Measurements from ENCODE around the gene DEPDC5.

DEPDC5 gene

DNA sequence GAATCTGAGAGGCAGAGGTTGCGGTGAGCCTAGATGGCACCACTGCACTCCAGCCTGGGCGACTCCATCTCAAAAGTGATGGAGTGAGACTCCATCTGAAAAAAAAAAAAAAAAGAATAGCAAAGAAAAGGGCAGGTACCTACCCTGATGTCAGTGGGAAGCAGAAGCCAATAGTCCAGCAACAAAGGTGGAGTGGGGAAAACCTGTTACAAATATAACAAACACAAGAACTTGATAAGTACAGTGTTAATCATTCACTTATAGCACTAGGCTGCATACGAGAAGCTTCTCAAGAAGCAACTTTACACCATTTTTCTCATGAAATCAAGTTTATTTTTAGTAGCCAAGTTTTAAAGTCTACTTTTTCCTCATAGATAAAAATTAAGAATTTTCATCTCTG lies 128.0 kb downstream of the DEPDC5 start:
- ATAC-seq (replicated peaks): no peak
- H3K36me3 Mint-ChIP-seq (ENCODE audit: insufficient read depth): peaks cover 31% of the 10 kb centered on the region
- no peaks in the 10 kb centered on the region for H3K9me3 Mint-ChIP-seq
- H3K27me3 Mint-ChIP-seq: no peaks in the 10 kb centered on the region
- H3K27ac Mint-ChIP-seq: no peak overlapping the region
- DNase-seq: no peak
- no peaks in the 10 kb centered on the region for H3K4me1 Mint-ChIP-seq (ENCODE audit: low read depth in 2 of 2)
- no peak overlapping the region for H3K4me3 Mint-ChIP-seq

DNA sequence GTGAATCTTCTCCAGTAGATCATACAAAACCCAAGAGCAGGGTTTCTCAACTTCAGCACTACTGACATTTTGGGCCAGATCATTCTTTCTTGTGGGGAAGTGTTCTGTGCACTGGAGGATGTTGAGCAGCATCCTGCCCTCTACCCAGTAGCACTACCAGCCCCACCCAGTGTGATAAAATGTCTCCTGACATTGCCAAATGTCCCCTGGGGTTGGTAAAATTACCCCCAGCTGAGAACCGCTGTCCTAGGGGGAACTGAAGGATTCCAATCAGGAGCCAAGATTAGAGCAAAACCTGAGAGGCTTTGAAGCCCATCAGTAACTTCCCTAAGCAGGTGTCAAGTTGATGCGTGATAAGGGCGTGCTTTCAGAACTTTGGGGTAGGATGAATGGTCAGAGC lies 129.2 kb downstream of the DEPDC5 start:
- no peaks in the 10 kb centered on the region for H3K4me1 Mint-ChIP-seq (ENCODE audit: low read depth in 2 of 2)
- peaks cover 27% of the 10 kb centered on the region for H3K36me3 Mint-ChIP-seq (ENCODE audit: insufficient read depth)
- DNase-seq: no peak
- H3K9me3 Mint-ChIP-seq: no peaks in the 10 kb centered on the region
- H3K4me3 Mint-ChIP-seq: no peak overlapping the region
- no peak for ATAC-seq (replicated peaks)
- no peaks in the 10 kb centered on the region for H3K27me3 Mint-ChIP-seq
- H3K27ac Mint-ChIP-seq: no peak overlapping the region

DNA sequence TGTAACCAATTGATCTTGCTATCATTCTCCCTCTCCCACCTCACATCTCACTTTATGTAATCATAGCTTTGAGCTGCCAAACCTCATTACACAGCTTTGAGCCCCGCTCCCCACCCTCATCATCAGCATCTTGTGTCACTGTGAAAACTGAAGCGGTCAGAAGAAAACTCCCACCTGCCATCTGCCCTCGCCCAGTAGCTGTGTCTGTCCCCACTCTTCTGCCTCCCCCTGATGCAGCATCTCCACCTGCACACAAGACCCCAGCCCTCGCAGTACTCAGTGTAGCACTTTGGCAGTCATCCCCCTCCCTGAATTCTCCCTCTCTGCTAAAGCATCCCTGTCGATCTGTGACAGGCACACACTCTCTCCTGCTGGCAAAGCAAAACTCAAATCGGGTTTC lies 130.2 kb downstream of the DEPDC5 start:
- Mint-ChIP-seq H3K4me1 (ENCODE audit: low read depth in 2 of 2) (no peaks in the 10 kb centered on the region), H3K4me3 (no peak overlapping the region), H3K36me3 (ENCODE audit: insufficient read depth) (peaks cover 37% of the 10 kb centered on the region), H3K27me3 (no peaks in the 10 kb centered on the region), H3K9me3 (no peaks in the 10 kb centered on the region), H3K27ac (peak overlapping the region in 1 of 2 donors; percentile 78)
- ATAC-seq (replicated peaks): no peak
- no peak for DNase-seq

DNA sequence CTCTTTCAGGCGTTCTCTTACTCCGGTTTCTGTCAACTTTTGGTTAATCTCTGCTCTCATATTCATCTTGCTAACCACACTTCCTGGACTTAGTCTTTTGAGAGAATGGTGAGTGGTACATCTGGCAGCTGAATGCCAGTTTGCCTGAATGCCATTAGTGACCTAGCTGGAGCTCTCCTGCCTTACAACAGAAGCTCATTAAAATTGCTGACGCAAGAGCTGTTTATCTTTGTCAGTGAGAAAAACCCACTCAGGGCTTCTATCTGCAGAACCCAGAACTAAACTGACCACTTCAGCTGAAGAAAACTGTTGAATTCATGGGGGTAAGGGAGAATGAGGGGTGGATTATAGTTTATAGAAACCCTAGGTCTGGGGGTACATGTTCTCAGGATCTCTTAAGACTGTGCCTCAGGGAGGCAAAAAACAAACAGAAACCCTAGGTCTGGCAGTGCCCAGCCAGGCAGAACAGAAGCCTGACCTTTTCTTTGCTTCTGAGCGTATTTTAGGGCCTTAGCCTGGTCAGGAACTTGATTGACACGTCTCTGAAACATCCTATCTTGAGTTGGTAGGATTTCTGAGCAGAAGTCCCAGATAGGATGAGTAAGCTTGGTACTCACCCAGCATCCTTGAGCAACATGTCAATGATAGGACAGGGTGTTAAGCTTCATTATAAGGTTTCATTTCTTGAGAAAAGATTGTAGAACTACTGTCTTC lies 137.7 kb downstream of the DEPDC5 start:
- Mint-ChIP-seq H3K27ac (peak overlapping the region in 1 of 2 donors; percentile 46), H3K4me1 (ENCODE audit: low read depth in 2 of 2) (no peaks in the 10 kb centered on the region), H3K4me3 (no peak overlapping the region), H3K9me3 (no peaks in the 10 kb centered on the region), H3K27me3 (no peaks in the 10 kb centered on the region), H3K36me3 (ENCODE audit: insufficient read depth) (peaks cover 39% of the 10 kb centered on the region)
- DNase-seq: no peak
- no peak for ATAC-seq (replicated peaks)

DNA sequence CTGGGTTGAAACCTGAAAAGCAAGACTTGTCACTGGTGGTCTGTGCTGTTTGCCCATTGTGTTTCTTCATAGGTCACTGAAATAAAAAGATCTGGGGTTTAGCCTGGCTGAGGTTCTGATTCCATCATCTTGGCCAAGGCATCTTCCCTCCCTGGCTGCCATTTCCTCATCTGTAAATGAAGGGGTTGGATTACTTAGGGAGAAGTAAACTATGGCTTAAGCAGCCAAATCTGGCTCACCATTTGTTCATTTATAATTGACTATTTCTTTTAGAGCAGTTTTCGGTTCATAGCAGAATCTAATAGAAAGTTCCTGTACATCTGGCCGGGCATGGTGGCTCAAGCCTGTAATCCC lies 138.2 kb downstream of the DEPDC5 start:
- ATAC-seq (replicated peaks) (no peak), DNase-seq (no peak)
- Mint-ChIP-seq H3K27ac (peak overlapping the region in 1 of 2 donors; percentile 46), H3K27me3 (no peaks in the 10 kb centered on the region), H3K36me3 (ENCODE audit: insufficient read depth) (peaks cover 36% of the 10 kb centered on the region), H3K4me3 (no peak overlapping the region), H3K9me3 (no peaks in the 10 kb centered on the region), H3K4me1 (ENCODE audit: low read depth in 2 of 2) (no peaks in the 10 kb centered on the region)

DNA sequence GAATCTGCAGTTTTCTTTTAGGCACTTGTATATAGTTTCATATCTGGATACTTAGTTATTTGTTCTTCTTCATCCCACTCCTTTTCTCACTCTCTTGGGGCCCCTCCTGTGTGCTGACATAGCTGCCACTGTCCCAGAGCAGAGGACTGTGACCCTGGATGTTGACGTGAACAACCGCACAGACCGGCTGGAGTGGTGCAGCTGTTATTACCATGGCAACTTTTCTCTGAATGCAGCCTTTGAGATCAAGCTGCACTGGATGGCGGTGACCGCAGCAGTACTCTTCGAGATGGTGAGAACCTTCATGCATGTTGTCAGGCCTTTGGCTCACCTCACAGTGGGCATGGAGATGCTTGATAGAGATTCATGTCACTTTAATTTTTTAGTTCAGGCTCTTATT lies 139.6 kb downstream of the DEPDC5 start:
- H3K27ac Mint-ChIP-seq: no peak overlapping the region
- no peaks in the 10 kb centered on the region for H3K9me3 Mint-ChIP-seq
- no peak for ATAC-seq (replicated peaks)
- H3K4me1 Mint-ChIP-seq (ENCODE audit: low read depth in 2 of 2): no peaks in the 10 kb centered on the region
- H3K27me3 Mint-ChIP-seq: no peaks in the 10 kb centered on the region
- H3K36me3 Mint-ChIP-seq (ENCODE audit: insufficient read depth): peaks cover 33% of the 10 kb centered on the region
- DNase-seq: no peak
- H3K4me3 Mint-ChIP-seq: no peak overlapping the region

DNA sequence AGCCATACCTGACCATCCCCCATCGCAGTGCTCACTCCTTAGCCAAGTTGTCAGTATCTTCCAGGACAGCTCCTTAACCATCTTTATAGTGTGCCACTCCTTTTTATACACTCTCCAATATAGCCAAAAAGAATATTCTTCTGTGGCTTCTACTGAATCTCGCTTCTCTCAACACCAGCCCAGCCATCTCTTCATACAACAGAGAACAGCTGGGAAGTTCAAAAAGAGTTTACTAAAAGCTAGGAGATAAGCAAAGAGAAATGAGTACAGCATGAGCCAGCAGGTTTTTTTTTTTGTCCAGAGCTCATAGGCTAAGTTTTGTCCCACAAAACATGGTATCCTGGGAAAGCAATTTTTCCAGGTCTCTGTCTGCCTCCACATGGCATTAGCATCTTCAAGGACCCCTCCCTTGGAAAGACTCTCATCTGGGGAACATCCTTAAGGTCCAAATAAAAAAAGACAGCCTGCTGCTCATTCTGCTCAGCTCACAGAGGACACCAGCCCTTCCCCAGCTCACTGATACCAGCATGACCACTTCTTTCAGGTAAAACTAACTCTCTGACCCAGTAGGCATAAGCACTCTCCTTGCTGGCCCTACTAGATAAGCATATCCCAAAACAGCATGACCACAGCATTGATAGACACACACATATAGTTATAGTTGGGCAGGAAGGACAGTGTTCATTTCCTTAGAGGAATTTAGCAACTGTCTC lies 141.7 kb downstream of the DEPDC5 start:
- Mint-ChIP-seq H3K36me3 (ENCODE audit: insufficient read depth) (peaks cover 27% of the 10 kb centered on the region), H3K4me1 (ENCODE audit: low read depth in 2 of 2) (no peaks in the 10 kb centered on the region), H3K27ac (peak overlapping the region in 1 of 2 donors; percentile 35), H3K4me3 (no peak overlapping the region), H3K9me3 (no peaks in the 10 kb centered on the region), H3K27me3 (no peaks in the 10 kb centered on the region)
- ATAC-seq (replicated peaks) (no peak), DNase-seq (no peak)

DNA sequence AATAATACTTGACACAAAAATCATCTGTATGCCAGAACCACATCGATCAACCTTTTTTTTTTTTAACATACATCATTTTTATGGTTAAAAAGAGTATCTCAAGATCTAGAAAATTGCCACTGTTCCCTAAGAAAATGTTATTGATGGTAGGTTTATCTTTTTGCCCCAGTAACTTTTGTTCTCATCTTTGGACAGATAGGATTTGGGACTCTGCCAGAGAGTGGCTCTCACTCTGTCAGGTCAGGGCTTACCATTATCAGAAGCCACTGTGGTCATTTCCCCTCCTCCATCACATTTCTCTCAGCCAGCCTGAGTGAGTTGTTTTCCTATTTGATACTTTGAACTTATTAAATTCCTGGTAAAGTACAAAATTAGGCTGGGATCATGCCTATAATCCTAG lies 142.7 kb downstream of the DEPDC5 start:
- Mint-ChIP-seq H3K27me3 (no peaks in the 10 kb centered on the region), H3K4me3 (no peak overlapping the region), H3K4me1 (ENCODE audit: low read depth in 2 of 2) (no peaks in the 10 kb centered on the region), H3K27ac (no peak overlapping the region), H3K9me3 (no peaks in the 10 kb centered on the region), H3K36me3 (ENCODE audit: insufficient read depth) (peaks cover 24% of the 10 kb centered on the region)
- DNase-seq (no peak), ATAC-seq (replicated peaks) (no peak)

DNA sequence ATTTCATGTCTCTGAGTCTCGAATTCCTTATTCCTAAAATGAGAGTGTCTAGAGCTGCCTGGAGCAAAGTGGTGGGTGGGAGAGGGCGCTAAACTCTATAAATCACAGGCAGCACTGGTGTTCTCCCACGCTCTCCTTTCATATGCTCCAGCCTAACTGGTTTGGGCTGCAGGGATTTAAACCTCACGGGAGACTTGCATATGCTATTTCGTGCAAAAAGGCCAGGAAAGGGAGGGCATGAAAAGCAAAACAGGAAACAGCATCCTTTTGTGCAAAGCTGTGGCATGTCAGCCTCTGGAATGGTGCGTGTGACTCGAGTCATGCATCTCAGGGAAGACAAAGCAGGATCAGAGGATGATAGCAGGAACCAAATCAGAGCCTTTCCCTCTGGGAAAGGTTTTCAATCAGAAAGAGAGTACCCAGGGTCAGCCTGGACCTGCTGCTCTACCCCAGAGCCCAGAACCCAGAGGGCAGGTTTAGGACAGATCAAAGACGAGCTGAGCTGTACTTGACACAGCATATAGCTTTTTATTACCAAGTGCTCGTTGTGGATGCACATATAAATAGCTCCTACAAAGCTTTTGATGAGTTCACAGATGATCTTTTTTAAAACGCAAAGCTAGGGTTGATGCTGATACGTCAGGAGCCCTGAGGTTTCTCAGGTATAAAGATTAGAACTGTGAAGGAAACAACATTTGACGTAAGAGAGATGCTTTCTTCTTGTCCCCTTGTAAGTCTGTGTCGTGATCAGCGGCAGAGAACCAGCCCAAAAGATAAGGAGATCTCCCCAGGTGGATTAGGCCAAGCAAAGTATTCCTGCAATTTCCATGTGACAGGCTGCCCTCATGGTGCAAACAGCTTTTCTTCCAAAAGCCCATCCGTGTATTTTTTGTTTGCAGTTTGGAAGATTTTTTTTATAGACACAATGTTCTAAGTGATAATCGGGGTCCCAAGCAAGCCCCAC lies 144.3 kb downstream of the DEPDC5 start:
- Mint-ChIP-seq H3K27ac (no peak overlapping the region), H3K36me3 (ENCODE audit: insufficient read depth) (peaks cover 24% of the 10 kb centered on the region), H3K4me3 (no peak overlapping the region), H3K4me1 (ENCODE audit: low read depth in 2 of 2) (no peaks in the 10 kb centered on the region), H3K9me3 (no peaks in the 10 kb centered on the region), H3K27me3 (no peaks in the 10 kb centered on the region)
- ATAC-seq (replicated peaks): no peak
- no peak for DNase-seq

DNA sequence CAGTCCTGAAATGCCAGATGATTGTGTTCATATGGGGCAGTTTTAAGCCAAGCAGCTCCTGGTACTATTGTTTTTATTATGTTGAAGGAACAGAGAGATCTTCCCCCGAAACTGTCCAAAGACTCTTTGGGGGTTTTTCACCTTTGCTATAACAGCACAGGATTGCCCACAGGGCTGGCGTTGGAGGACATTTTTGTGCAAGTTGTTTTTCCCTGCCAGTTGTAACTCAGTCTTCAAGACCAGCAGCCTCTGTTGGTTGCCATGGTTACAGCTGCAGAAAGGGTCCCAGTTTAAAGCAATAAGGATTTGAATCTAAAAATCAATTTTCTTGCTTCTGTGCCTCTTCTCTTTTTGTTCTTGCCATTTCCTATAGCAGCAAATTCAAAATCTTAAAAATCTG lies 145.1 kb downstream of the DEPDC5 start:
- Mint-ChIP-seq H3K4me3 (no peak overlapping the region), H3K9me3 (no peaks in the 10 kb centered on the region), H3K36me3 (ENCODE audit: insufficient read depth) (peaks cover 20% of the 10 kb centered on the region), H3K27ac (no peak overlapping the region), H3K4me1 (ENCODE audit: low read depth in 2 of 2) (no peaks in the 10 kb centered on the region), H3K27me3 (no peaks in the 10 kb centered on the region)
- no peak for ATAC-seq (replicated peaks)
- DNase-seq: no peak

DNA sequence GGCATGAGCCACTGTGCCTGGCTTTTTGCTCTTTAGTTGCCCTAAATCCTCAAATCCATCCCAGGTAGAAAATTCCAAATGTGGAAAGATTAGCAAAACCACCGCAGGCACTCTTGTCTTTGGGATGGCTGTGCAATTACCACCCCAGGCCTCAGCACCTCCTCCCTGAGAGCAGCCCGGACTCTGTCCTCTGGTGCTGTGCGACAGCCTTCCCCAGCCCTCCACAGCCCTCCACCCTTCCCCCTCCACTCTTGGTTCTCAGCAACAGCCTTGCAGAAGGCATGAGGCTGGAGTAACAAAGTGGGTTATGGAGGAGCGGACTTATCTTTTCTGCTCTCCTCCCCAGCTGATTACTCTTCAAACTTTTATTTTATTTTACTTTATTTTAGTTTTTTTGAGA lies 145.8 kb downstream of the DEPDC5 start:
- peaks cover 21% of the 10 kb centered on the region for H3K36me3 Mint-ChIP-seq (ENCODE audit: insufficient read depth)
- no peaks in the 10 kb centered on the region for H3K4me1 Mint-ChIP-seq (ENCODE audit: low read depth in 2 of 2)
- H3K4me3 Mint-ChIP-seq: no peak overlapping the region
- no peak overlapping the region for H3K27ac Mint-ChIP-seq
- H3K9me3 Mint-ChIP-seq: no peaks in the 10 kb centered on the region
- DNase-seq: no peak
- H3K27me3 Mint-ChIP-seq: no peaks in the 10 kb centered on the region
- ATAC-seq (replicated peaks): no peak

DNA sequence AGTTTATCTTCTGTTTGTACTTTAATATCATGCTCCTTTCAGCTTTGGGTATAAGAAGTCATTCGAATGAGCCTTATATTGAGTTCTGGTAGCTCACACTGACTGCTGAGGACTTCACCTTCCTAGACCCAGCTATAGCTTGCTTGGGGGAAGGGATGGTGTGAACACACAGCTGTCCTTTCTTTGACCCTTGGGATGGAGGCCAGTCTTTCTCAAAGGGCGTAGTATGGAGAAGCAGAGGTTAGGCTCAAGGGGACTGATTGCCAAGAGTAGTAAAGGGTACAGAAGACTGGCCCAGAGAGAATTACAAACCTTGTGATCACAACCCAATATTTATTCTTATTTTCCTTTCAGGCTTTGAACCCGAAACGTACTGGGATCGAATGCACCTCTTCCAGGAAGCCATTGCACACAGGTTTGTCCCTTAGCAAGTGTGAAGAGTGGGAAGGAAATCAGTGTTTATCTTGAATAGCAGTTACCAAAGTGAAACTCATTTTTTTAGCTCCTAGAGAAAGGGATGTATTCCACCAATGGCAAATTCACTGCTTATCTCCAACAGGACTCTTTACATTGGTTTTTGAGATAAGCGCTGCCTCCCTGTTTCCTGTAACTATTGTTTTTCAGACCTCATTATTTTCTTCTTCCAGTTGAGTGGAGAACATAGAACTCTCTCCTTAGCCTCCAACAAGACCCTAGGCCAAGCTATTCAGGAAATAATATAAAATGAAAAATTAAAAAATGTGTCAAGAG lies 147.7 kb downstream of the DEPDC5 start:
- Mint-ChIP-seq H3K27ac (peak overlapping the region in 1 of 2 donors; percentile 44), H3K4me1 (ENCODE audit: low read depth in 2 of 2) (no peaks in the 10 kb centered on the region), H3K27me3 (no peaks in the 10 kb centered on the region), H3K36me3 (ENCODE audit: insufficient read depth) (peaks cover 11% of the 10 kb centered on the region), H3K9me3 (no peaks in the 10 kb centered on the region), H3K4me3 (no peak overlapping the region)
- DNase-seq: no peak
- ATAC-seq (replicated peaks): no peak

DNA sequence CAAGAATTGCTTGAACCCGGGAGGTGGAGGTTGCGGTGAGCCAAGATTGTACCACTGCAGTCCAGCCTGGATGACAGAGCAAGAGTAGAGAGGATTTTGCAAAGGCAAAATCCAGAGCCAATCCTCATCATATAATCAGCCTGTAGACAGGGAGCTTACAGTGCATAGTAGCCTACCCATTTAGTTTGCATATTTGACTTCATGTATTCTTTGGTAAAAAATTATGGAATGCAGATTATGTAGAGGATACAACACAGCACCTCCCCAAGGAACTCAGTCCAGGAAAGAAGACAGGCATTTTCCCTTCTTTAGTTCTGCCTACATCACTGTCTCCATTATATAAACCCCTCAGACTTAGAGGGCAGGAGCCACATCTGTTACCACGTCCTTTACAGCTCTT lies 150.8 kb downstream of the DEPDC5 start:
- Mint-ChIP-seq H3K27ac (no peak overlapping the region), H3K27me3 (no peaks in the 10 kb centered on the region), H3K9me3 (no peaks in the 10 kb centered on the region), H3K4me1 (ENCODE audit: low read depth in 2 of 2) (no peaks in the 10 kb centered on the region), H3K4me3 (no peak overlapping the region), H3K36me3 (ENCODE audit: insufficient read depth) (peaks cover 9% of the 10 kb centered on the region)
- ATAC-seq (replicated peaks) (no peak), DNase-seq (no peak)
